HL-60 (cell line): Measurements from ENCODE around the gene IQGAP1.

ENCODE experiments used
- DNase-seq, 2 experiments: peaks; one replicate each; pipeline ENCODE4 v3.0.0-alpha.2; 2010 to 2020; ENCODE audit warnings: low read depth in 1 of 2, low spot score in 1 of 2
- H3K27ac ChIP-seq: fragments of 250-450 bp; sonication (Bioruptor Pico); replicated peaks from 2 replicates; pipeline ENCODE4 v1.5.1; 2020; ENCODE audit warnings: mild to moderate bottlenecking, moderate library complexity
- H3K27me3 ChIP-seq: fragments of 250-450 bp; sonication (Bioruptor Pico); 2 replicates; pipeline ENCODE4 v1.5.1; 2021; ENCODE audit warnings: mild to moderate bottlenecking, moderate library complexity; ENCODE audit not compliant: insufficient read depth, poor library complexity, severe bottlenecking
- H3K4me3 ChIP-seq: replicated peaks from 2 replicates; pipeline ENCODE4 v1.5.1; 2011; ENCODE audit warnings: mild to moderate bottlenecking, control low read depth, low read length; ENCODE audit not compliant: insufficient read depth
- GABPA ChIP-seq: IDR thresholded peaks from 2 replicates; pipeline ENCODE4 v1.6.1; 2012; ENCODE audit warnings: low read depth
- POLR2AphosphoS5 ChIP-seq: IDR thresholded peaks from 2 replicates; pipeline ENCODE4 v1.6.1; 2012; ENCODE audit warnings: low read depth
- REST ChIP-seq: IDR thresholded peaks from 2 replicates; pipeline ENCODE4 v1.6.1; 2012; ENCODE audit warnings: low read depth; ENCODE audit not compliant: insufficient replicate concordance
- SPI1 ChIP-seq: IDR thresholded peaks from 2 replicates; pipeline ENCODE4 v1.6.1; 2012; ENCODE audit warnings: low read depth, mild to moderate bottlenecking, borderline replicate concordance
- TF ChIP-seq, protein P1 (sequence below): IDR thresholded peaks from one replicate; pipeline ENCODE4 v1.5.1; 2011; ENCODE audit warnings: low read length, control low read depth, inconsistent platforms; ENCODE audit not compliant: insufficient read depth

Gene IQGAP1

GRCh38 chr15:90451053-90451850, 63.2 kb downstream of the IQGAP1 start:
- Histone ChIP-seq H3K4me3 (no peak overlapping the region), H3K27me3 (no peaks in the 10 kb centered on the region), H3K27ac (no peak overlapping the region)
- DNase-seq = no peak
- TF ChIP-seq POLR2AphosphoS5 (no peak), SPI1 (no peak), REST (no peak), GABPA (no peak)
- TF ChIP-seq, protein P1, sequence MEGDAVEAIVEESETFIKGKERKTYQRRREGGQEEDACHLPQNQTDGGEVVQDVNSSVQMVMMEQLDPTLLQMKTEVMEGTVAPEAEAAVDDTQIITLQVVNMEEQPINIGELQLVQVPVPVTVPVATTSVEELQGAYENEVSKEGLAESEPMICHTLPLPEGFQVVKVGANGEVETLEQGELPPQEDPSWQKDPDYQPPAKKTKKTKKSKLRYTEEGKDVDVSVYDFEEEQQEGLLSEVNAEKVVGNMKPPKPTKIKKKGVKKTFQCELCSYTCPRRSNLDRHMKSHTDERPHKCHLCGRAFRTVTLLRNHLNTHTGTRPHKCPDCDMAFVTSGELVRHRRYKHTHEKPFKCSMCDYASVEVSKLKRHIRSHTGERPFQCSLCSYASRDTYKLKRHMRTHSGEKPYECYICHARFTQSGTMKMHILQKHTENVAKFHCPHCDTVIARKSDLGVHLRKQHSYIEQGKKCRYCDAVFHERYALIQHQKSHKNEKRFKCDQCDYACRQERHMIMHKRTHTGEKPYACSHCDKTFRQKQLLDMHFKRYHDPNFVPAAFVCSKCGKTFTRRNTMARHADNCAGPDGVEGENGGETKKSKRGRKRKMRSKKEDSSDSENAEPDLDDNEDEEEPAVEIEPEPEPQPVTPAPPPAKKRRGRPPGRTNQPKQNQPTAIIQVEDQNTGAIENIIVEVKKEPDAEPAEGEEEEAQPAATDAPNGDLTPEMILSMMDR = no peak

GRCh38 chr15:90456236-90456635, 68.2 kb downstream of the IQGAP1 start:
- Histone ChIP-seq H3K27me3 (no peaks in the 10 kb centered on the region), H3K27ac (no peak overlapping the region), H3K4me3 (no peak overlapping the region)
- TF ChIP-seq, protein P1 = no peak
- no peak for DNase-seq

- Histone ChIP-seq H3K27me3 (no peaks in the 10 kb centered on the region), H3K27ac (no peak overlapping the region), H3K4me3 (no peak overlapping the region)
- no peak for DNase-seq
- no peak for TF ChIP-seq GABPA
- no peak for TF ChIP-seq POLR2AphosphoS5
- TF ChIP-seq, protein P1 = no peak
- no peak for TF ChIP-seq REST
- no peak for TF ChIP-seq SPI1
Observed at GRCh38 chr15:90458061-90458460, 70.0 kb downstream of the IQGAP1 start.

DNA sequence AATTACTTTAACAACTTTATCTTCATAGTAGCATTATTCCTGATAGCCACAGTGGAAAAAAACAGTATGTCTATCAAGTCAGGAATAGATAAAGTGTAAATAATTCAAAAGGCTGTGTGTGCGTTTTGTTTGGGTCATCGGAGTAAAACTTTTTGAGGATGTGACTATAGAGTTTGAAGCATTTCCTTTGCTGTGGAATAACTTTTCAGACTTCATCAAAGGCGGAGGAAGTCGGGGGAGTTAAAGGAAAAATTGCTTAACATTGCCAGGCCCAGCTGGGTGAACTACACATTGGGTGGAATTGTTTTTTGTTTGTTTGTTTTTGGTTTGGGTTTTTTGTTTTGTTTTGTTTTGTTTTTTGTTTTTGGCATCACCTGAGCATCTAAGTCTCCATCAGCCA, 71.3 kb downstream of the IQGAP1 start:
- Histone ChIP-seq H3K27me3 (no peaks in the 10 kb centered on the region), H3K4me3 (no peak overlapping the region), H3K27ac (no peak overlapping the region)
- TF ChIP-seq POLR2AphosphoS5 = no peak
- no peak for TF ChIP-seq GABPA
- no peak for DNase-seq
